Suppressor macrophage treated with lipopolysaccharide for 1 hour (primary cell): ENCODE data around the gene SLAMF9.
A peak's percentile ranks its signal among the peaks of the same experiment; 100 is the strongest.

Experiments used
- DNase-seq, 3 donors: peaks; one replicate each; pipeline ENCODE4 v3.0.0-alpha.2; 2020 to 2022

SLAMF9 gene

GRCh38 chr1:159974350-159974965, 20.4 kb upstream of the SLAMF9 start:
- DNase-seq = no peak

GRCh38 chr1:159973350-159973940, 19.4 kb upstream of the SLAMF9 start:
- no peak for DNase-seq

- DNase-seq = no peak
Observed at GRCh38 chr1:159972443-159973205, 18.6 kb upstream of the SLAMF9 start.

- no peak for DNase-seq
Observed at GRCh38 chr1:159970932-159971342, 16.9 kb upstream of the SLAMF9 start.

- peak; percentile 30 to 70 (median 36) for DNase-seq
Observed at GRCh38 chr1:159968901-159969300, 14.9 kb upstream of the SLAMF9 start.

- DNase-seq = no peak
Observed at GRCh38 chr1:159965263-159965662, 11.2 kb upstream of the SLAMF9 start.

GRCh38 chr1:159964144-159964543, 10.1 kb upstream of the SLAMF9 start:
- DNase-seq = no peak

GRCh38 chr1:159962176-159962575, 8.1 kb upstream of the SLAMF9 start:
- DNase-seq = no peak

GRCh38 chr1:159961636-159962035, 7.6 kb upstream of the SLAMF9 start:
- DNase-seq = no peak

GRCh38 chr1:159960721-159961381, 6.8 kb upstream of the SLAMF9 start:
- no peak for DNase-seq

- DNase-seq = no peak
Observed at GRCh38 chr1:159959451-159959850, 5.4 kb upstream of the SLAMF9 start.

- no peak for DNase-seq
Observed at GRCh38 chr1:159958719-159959380, 4.8 kb upstream of the SLAMF9 start.

GRCh38 chr1:159957824-159958268, 3.8 kb upstream of the SLAMF9 start:
- DNase-seq = no peak

GRCh38 chr1:159955456-159955855, 1.4 kb upstream of the SLAMF9 start:
- DNase-seq = no peak

GRCh38 chr1:159952932-159953331, 1.1 kb downstream of the SLAMF9 start:
- no peak for DNase-seq

- DNase-seq = peak; percentile 83 to 90 (median 89)
Observed at GRCh38 chr1:159951551-159951950, 2.5 kb downstream of the SLAMF9 start.

- DNase-seq = no peak
Observed at GRCh38 chr1:159951016-159951415, 3.0 kb downstream of the SLAMF9 start.

- peak; percentile 52 to 59 (median 57) for DNase-seq
Observed at GRCh38 chr1:159949981-159950381, 4.1 kb downstream of the SLAMF9 start.

GRCh38 chr1:159949123-159949522, 4.9 kb downstream of the SLAMF9 start:
- DNase-seq = no peak

- DNase-seq = no peak
Observed at GRCh38 chr1:159947942-159948341, 6.1 kb downstream of the SLAMF9 start.

GRCh38 chr1:159946242-159947187, 7.5 kb downstream of the SLAMF9 start:
- no peak for DNase-seq
